Renal pelvis (tissue), 3 donors: ENCODE results near the gene ZNF774. TPM values are rescaled to one million over a fixed set of nuclear protein-coding genes. Genes with fewer than 3 reads are reported as not detected.

Experiments
- polyA plus RNA-seq, 3 donors: library from polyadenylated mRNA; unstranded; fragments of 120-200 nt; gene quantifications; one replicate each; pipeline ENCODE4 v1.2.1, GENCODE V29; 2013; ENCODE audit not compliant: insufficient read length in 3 of 3

The ZNF774 gene
- polyA plus RNA-seq, 3 donors: 4.2 to 7.8 (median 5.8) TPM

Other genes with a start within 250 kb of the ZNF774 start
- 100 to 1,000 TPM; 195 to 249 (median 224) TPM for gene IDH2, start 249.8 kb upstream of the ZNF774 start, polyA plus RNA-seq
- gene SEMA4B, start 151.0 kb upstream of the ZNF774 start, polyA plus RNA-seq: 10 to 100 TPM; 46.9 to 52.5 (median 50.3) TPM
- gene CIB1, start 118.3 kb upstream of the ZNF774 start, polyA plus RNA-seq: 10 to 100 TPM; 55.7 to 63.4 (median 63.0) TPM
- 1 to 10 TPM; 4.2 to 6.5 (median 4.6) TPM for gene GDPGP1, start 118.1 kb upstream of the ZNF774 start, polyA plus RNA-seq
- gene TTLL13, start 102.7 kb upstream of the ZNF774 start, polyA plus RNA-seq: under 1 TPM in 1 of 3 donors, not detected in 2; 0.07 TPM
- 100 to 1,000 TPM; 112 to 132 (median 113) TPM for gene NGRN, start 86.6 kb upstream of the ZNF774 start, polyA plus RNA-seq
- 100 to 1,000 TPM; 127 to 186 (median 167) TPM for gene IQGAP1, start 36.0 kb downstream of the ZNF774 start, polyA plus RNA-seq
- gene CRTC3, start 177.6 kb downstream of the ZNF774 start, polyA plus RNA-seq: 10 to 100 TPM; 27.6 to 38.3 (median 29.9) TPM